Panc1 (cell line): ENCODE data around the gene SEC16A. TPM values are rescaled to one million over a fixed set of nuclear protein-coding genes. Genes with fewer than 3 reads are reported as not detected.

Experiments used
- ATAC-seq: fragments of 200-7000 bp; cut with Tn5 transposase; 2 replicates; pipeline ENCODE4 v1.9.1; 2020; ENCODE audit warnings: mild to moderate bottlenecking, moderate library complexity
- BruUV-seq: library from RNA; stranded (reverse); fragments of 400-500 nt; replicated peaks from 2 replicates; lab custom pipeline; 2021; lab: Mats Ljungman, UMichigan
- CTCF ChIA-PET: fragments of 300-600 bp; sonication (Branson Sonifier 250); formaldehyde crosslinking; loops from one replicate; lab custom pipeline; 2022; ENCODE audit warnings: antibody characterized with exemption; lab: Charles Lee
- POLR2A ChIA-PET: fragments of 300-600 bp; sonication (Branson Sonifier 250); formaldehyde crosslinking; loops from one replicate; lab custom pipeline; 2022; ENCODE audit warnings: antibody characterized with exemption; lab: Charles Lee
- DNase-seq: peaks from one replicate; pipeline ENCODE4 v3.0.0-alpha.2; 2010; ENCODE audit warnings: low read depth, low spot score
- H3K27ac ChIP-seq: 2 replicates; pipeline ENCODE4 v1.5.1; 2011; ENCODE audit warnings: mild to moderate bottlenecking, low read length, inconsistent platforms
- H3K27me3 ChIP-seq: fragments of 200-500 bp; sonication (Bioruptor generic); 2 replicates; pipeline ENCODE4 v1.6.0; 2014; ENCODE audit warnings: low read length, inconsistent platforms; ENCODE audit not compliant: control insufficient read depth, insufficient read depth
- H3K36me3 ChIP-seq: fragments of 200-500 bp; sonication (Bioruptor generic); 2 replicates; pipeline ENCODE4 v1.5.1; 2014; ENCODE audit warnings: inconsistent platforms, mild to moderate bottlenecking, low read length, moderate library complexity; ENCODE audit not compliant: control insufficient read depth, insufficient read depth
- H3K4me1 ChIP-seq: 2 replicates; pipeline ENCODE4 v1.5.1; 2011; ENCODE audit warnings: inconsistent platforms, mild to moderate bottlenecking, low read length, moderate library complexity; ENCODE audit not compliant: control insufficient read depth, insufficient read depth
- H3K4me3 ChIP-seq, 2 experiments: 2 replicates each; pipeline ENCODE4 v1.5.1; 2011 to 2012; ENCODE audit warnings: low read depth in 2 of 2, low read length in 2 of 2, mild to moderate bottlenecking in 2 of 2, inconsistent platforms in 1 of 2, moderate library complexity in 1 of 2
- H3K9me3 ChIP-seq: fragments of 200-500 bp; sonication (Bioruptor generic); 2 replicates; pipeline ENCODE4 v1.5.1; 2014; ENCODE audit warnings: low read depth, mild to moderate bottlenecking, inconsistent platforms, low read length, moderate library complexity; ENCODE audit not compliant: control insufficient read depth, insufficient read depth
- POLR2AphosphoS5 ChIP-seq: IDR thresholded peaks from 2 replicates; pipeline ENCODE4 v1.6.1; 2012; ENCODE audit warnings: mild to moderate bottlenecking, low read depth, low read length, moderate library complexity
- REST ChIP-seq, 2 experiments: IDR thresholded peaks; 2 replicates each; pipeline ENCODE4 v1.6.1; 2011 to 2012; ENCODE audit warnings: low read depth in 2 of 2, control low read depth in 1 of 2, low read length in 1 of 2, mild to moderate bottlenecking in 1 of 2, moderate library complexity in 1 of 2; ENCODE audit not compliant: insufficient read depth in 1 of 2
- SIN3A ChIP-seq: IDR thresholded peaks from 2 replicates; pipeline ENCODE4 v1.6.1; 2012; ENCODE audit warnings: low read depth, mild to moderate bottlenecking, low read length, moderate library complexity, borderline replicate concordance; ENCODE audit not compliant: insufficient read depth
- TCF7L2 ChIP-seq: IDR thresholded peaks from 2 replicates; pipeline ENCODE4 v1.6.1; 2011; ENCODE audit warnings: mild to moderate bottlenecking, low read depth, low read length, inconsistent platforms
- in situ Hi-C: cut with HindIII; loops from 2 replicates; pipeline ENCODE4 v1.10.0; 2016; ENCODE audit warnings: low sequenced_read_pairs, low pct_unique_long_range_greater_than_20kb
- intact Hi-C: fragments of 100-400 bp; cut with micrococcal nuclease; formaldehyde crosslinking; loops from one replicate; pipeline ENCODE4 v1.10.0; 2022; ENCODE audit not compliant: unreplicated experiment
- total RNA-seq: library from RNA; stranded (reverse); gene quantifications from one replicate; pipeline ENCODE4 v1.2.1, GENCODE V29; 2021; ENCODE audit not compliant: unreplicated experiment
- TF ChIP-seq, protein P1 (sequence below): fragments of 450-650 bp; IDR thresholded peaks from 2 replicates; pipeline ENCODE4 v1.5.1; 2017; ENCODE audit warnings: mild to moderate bottlenecking

The SEC16A gene
- total RNA-seq, 1 experiment from 2014 or later: 76.5 TPM

GRCh38 chr9:136516191-136516654 lies 33.4 kb upstream of the SEC16A start:
- Histone ChIP-seq H3K27ac (no peak overlapping the region), H3K27me3 (no peaks in the 10 kb centered on the region), H3K36me3 (no peaks in the 10 kb centered on the region), H3K4me3 (no peak overlapping the region), H3K4me1 (no peaks in the 10 kb centered on the region), H3K9me3 (no peaks in the 10 kb centered on the region)
- BruUV-seq: no TSS peak
- intact Hi-C loops: no loop called here
- ChIA-PET CTCF (no interaction called here), POLR2A (no interaction called here)
- ATAC-seq (no peak), DNase-seq (no peak)
- in situ Hi-C loops: no loop called here
- TF ChIP-seq REST (IDR thresholded peaks at IDR 0.05; ENCODE audit: insufficient read depth in 1 of 2, low read depth in 2 of 2, low read length in 1 of 2): no peak
- no peak for TF ChIP-seq SIN3A
- no peak for TF ChIP-seq POLR2AphosphoS5
- TF ChIP-seq, protein P1, sequence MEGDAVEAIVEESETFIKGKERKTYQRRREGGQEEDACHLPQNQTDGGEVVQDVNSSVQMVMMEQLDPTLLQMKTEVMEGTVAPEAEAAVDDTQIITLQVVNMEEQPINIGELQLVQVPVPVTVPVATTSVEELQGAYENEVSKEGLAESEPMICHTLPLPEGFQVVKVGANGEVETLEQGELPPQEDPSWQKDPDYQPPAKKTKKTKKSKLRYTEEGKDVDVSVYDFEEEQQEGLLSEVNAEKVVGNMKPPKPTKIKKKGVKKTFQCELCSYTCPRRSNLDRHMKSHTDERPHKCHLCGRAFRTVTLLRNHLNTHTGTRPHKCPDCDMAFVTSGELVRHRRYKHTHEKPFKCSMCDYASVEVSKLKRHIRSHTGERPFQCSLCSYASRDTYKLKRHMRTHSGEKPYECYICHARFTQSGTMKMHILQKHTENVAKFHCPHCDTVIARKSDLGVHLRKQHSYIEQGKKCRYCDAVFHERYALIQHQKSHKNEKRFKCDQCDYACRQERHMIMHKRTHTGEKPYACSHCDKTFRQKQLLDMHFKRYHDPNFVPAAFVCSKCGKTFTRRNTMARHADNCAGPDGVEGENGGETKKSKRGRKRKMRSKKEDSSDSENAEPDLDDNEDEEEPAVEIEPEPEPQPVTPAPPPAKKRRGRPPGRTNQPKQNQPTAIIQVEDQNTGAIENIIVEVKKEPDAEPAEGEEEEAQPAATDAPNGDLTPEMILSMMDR: no peak
- no peak for TF ChIP-seq TCF7L2

GRCh38 chr9:136515276-136515675 lies 32.4 kb upstream of the SEC16A start:
- H3K9me3 ChIP-seq: no peaks in the 10 kb centered on the region
- no peak overlapping the region for H3K4me3 ChIP-seq
- BruUV-seq: no TSS peak
- in situ Hi-C loops (no loop called here), intact Hi-C loops (no loop called here)
- no peaks in the 10 kb centered on the region for H3K36me3 ChIP-seq
- ChIA-PET CTCF (no interaction called here), POLR2A (no interaction called here)
- DNase-seq (no peak), ATAC-seq (no peak)
- H3K27me3 ChIP-seq: no peaks in the 10 kb centered on the region
- TF ChIP-seq SIN3A (no peak), REST (IDR thresholded peaks at IDR 0.05; ENCODE audit: insufficient read depth in 1 of 2, low read depth in 2 of 2, low read length in 1 of 2) (no peak), POLR2AphosphoS5 (no peak), TCF7L2 (no peak)
- TF ChIP-seq, protein P1: no peak
- no peaks in the 10 kb centered on the region for H3K4me1 ChIP-seq
- no peak overlapping the region for H3K27ac ChIP-seq
